Hepatocyte (in vitro differentiated cells): ENCODE measurements around the gene ASTN2.

Source experiments
- EZH2phosphoT487 ChIP-seq: fragments of 200-600 bp; sonication (generic); IDR thresholded peaks from one replicate; pipeline ENCODE4 v1.6.1; 2018; ENCODE audit warnings: antibody characterized with exemption, mild to moderate bottlenecking, low read depth, moderate library complexity; ENCODE audit not compliant: unreplicated experiment, severe bottlenecking
- TF ChIP-seq, protein P1 (sequence below): fragments of 200-600 bp; sonication (generic); IDR thresholded peaks from 2 replicates; pipeline ENCODE4 v1.5.1; 2016; ENCODE audit warnings: antibody characterized with exemption, mild to moderate bottlenecking; ENCODE audit not compliant: poor library complexity

- TF ChIP-seq, protein P1, sequence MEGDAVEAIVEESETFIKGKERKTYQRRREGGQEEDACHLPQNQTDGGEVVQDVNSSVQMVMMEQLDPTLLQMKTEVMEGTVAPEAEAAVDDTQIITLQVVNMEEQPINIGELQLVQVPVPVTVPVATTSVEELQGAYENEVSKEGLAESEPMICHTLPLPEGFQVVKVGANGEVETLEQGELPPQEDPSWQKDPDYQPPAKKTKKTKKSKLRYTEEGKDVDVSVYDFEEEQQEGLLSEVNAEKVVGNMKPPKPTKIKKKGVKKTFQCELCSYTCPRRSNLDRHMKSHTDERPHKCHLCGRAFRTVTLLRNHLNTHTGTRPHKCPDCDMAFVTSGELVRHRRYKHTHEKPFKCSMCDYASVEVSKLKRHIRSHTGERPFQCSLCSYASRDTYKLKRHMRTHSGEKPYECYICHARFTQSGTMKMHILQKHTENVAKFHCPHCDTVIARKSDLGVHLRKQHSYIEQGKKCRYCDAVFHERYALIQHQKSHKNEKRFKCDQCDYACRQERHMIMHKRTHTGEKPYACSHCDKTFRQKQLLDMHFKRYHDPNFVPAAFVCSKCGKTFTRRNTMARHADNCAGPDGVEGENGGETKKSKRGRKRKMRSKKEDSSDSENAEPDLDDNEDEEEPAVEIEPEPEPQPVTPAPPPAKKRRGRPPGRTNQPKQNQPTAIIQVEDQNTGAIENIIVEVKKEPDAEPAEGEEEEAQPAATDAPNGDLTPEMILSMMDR, result no peak
- TF ChIP-seq EZH2phosphoT487, result no peak
These were observed 40.7 kb downstream of the ASTN2 start for GRCh38 chr9:117374076-117374725.
